Calu3 (cell line): ENCODE data around the gene DCC. TPM values are rescaled to one million over a fixed set of nuclear protein-coding genes. Genes with fewer than 3 reads are reported as not detected.

Experiments used
- BruUV-seq: library from RNA; stranded (reverse); fragments of 400-500 nt; replicated peaks from 2 replicates; lab custom pipeline; 2021; lab: Mats Ljungman, UMichigan
- CTCF ChIA-PET: fragments of 300-600 bp; sonication (Branson Sonifier 250); formaldehyde crosslinking; loops from one replicate; lab custom pipeline; 2022; ENCODE audit warnings: antibody characterized with exemption; lab: Charles Lee
- DNase-seq: peaks from one replicate; pipeline ENCODE4 v3.0.0; 2022
- H3K27ac Mint-ChIP-seq: one replicate; pipeline ENCODE4 v1.8.0; 2022; ENCODE audit warnings: mixed read lengths; ENCODE audit not compliant: unreplicated experiment
- H3K27me3 Mint-ChIP-seq: one replicate; pipeline ENCODE4 v1.8.0; 2022; ENCODE audit warnings: mixed read lengths; ENCODE audit not compliant: unreplicated experiment
- H3K36me3 Mint-ChIP-seq: one replicate; pipeline ENCODE4 v1.8.0; 2022; ENCODE audit warnings: mild to moderate bottlenecking, moderate library complexity, mixed read lengths; ENCODE audit not compliant: insufficient read depth, unreplicated experiment
- H3K4me1 Mint-ChIP-seq: one replicate; pipeline ENCODE4 v1.8.0; 2022; ENCODE audit warnings: mild to moderate bottlenecking, low read depth, mixed read lengths; ENCODE audit not compliant: unreplicated experiment
- H3K4me3 Mint-ChIP-seq: one replicate; pipeline ENCODE4 v1.8.0; 2022; ENCODE audit warnings: mild to moderate bottlenecking, low read depth, moderate library complexity, mixed read lengths; ENCODE audit not compliant: unreplicated experiment
- H3K9me3 Mint-ChIP-seq: one replicate; pipeline ENCODE4 v1.8.0; 2022; ENCODE audit warnings: low read depth, mixed read lengths; ENCODE audit not compliant: unreplicated experiment
- intact Hi-C: fragments of 100-400 bp; cut with micrococcal nuclease; formaldehyde crosslinking; loops from one replicate; pipeline ENCODE4 v1.10.0; 2022; ENCODE audit not compliant: unreplicated experiment
- total RNA-seq: library from RNA; stranded (reverse); gene quantifications from 2 replicates; pipeline ENCODE4 v1.2.3, GENCODE V29; 2022
- TF ChIP-seq, protein P1 (sequence below): fragments of 200-600 bp; IDR thresholded peaks from one replicate; pipeline ENCODE4 v1.8.0; 2022; ENCODE audit warnings: antibody characterized with exemption; ENCODE audit not compliant: unreplicated experiment

The DCC gene
- total RNA-seq, 1 experiment from 2014 or later: not detected

DNA sequence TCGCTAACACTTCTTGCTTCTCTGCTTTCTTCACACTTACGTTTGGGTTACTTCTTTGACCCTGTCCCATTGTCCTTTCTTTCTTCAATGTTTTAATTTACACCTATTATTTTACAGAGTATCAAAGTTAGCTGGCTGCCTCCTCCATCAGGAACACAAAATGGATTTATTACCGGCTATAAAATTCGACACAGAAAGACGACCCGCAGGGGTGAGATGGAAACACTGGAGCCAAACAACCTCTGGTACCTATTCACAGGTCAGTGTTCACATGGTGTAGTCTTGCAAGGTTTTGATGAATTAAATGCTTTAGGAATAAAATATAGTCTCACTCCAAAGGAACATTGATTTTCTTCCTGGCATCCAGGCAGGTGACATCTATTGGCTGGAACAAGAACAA is 965.5 kb downstream of the DCC start:
- TF ChIP-seq, protein P1, sequence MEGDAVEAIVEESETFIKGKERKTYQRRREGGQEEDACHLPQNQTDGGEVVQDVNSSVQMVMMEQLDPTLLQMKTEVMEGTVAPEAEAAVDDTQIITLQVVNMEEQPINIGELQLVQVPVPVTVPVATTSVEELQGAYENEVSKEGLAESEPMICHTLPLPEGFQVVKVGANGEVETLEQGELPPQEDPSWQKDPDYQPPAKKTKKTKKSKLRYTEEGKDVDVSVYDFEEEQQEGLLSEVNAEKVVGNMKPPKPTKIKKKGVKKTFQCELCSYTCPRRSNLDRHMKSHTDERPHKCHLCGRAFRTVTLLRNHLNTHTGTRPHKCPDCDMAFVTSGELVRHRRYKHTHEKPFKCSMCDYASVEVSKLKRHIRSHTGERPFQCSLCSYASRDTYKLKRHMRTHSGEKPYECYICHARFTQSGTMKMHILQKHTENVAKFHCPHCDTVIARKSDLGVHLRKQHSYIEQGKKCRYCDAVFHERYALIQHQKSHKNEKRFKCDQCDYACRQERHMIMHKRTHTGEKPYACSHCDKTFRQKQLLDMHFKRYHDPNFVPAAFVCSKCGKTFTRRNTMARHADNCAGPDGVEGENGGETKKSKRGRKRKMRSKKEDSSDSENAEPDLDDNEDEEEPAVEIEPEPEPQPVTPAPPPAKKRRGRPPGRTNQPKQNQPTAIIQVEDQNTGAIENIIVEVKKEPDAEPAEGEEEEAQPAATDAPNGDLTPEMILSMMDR: no peak
- H3K9me3 Mint-ChIP-seq: peaks cover 15% of the 10 kb centered on the region
- H3K36me3 Mint-ChIP-seq: no peaks in the 10 kb centered on the region
- H3K27me3 Mint-ChIP-seq: no peaks in the 10 kb centered on the region
- H3K27ac Mint-ChIP-seq: no peak overlapping the region
- no TSS peak for BruUV-seq
- intact Hi-C loops: no loop called here
- no peak for DNase-seq
- no peaks in the 10 kb centered on the region for H3K4me1 Mint-ChIP-seq
- CTCF ChIA-PET: no interaction called here
- H3K4me3 Mint-ChIP-seq: no peak overlapping the region

DNA sequence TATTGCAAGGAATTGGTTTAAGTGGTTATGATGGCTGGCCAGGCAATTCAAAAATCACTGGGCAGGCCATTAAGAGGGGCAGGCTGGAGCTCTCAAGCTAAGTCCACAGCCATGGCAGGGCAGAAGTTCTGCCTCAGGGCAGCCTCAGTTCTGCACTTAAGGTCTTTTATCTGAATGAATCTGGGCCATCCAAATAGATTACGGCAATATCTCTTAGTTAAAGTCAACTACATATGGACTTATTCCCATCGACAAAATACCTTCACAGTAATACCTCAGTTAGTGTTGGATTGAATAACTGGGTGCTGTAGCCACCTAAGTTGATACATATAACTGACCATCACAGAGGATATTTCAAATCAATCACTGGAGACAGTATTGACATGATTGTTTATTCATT is 979.6 kb downstream of the DCC start:
- no TSS peak for BruUV-seq
- Mint-ChIP-seq H3K4me3 (no peak overlapping the region), H3K27ac (no peak overlapping the region), H3K27me3 (no peaks in the 10 kb centered on the region), H3K9me3 (peaks cover 18% of the 10 kb centered on the region), H3K36me3 (no peaks in the 10 kb centered on the region), H3K4me1 (no peaks in the 10 kb centered on the region)
- intact Hi-C loops: no loop called here
- no peak for DNase-seq
- CTCF ChIA-PET: no interaction called here
- TF ChIP-seq, protein P1: no peak

DNA sequence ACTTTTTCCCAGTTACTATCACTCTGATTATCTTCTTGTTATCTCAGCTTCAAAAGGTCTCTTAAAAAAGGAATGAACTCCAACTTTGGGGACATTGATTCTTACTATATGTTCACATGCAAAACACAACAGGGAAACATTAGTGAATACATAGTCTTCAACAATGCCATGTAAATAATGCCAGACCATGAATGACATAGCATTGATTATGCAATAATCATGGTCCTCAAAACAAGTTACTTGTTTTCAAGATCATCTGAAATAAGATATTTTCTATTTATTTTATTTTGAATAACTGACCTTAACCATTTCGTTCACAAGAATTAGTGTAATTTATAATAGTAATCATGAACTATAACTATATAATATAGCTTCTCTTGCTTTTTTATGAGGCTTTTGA is 982.2 kb downstream of the DCC start:
- no TSS peak for BruUV-seq
- DNase-seq: no peak
- Mint-ChIP-seq H3K4me1 (no peaks in the 10 kb centered on the region), H3K27ac (no peak overlapping the region), H3K27me3 (no peaks in the 10 kb centered on the region), H3K9me3 (peaks cover 18% of the 10 kb centered on the region), H3K4me3 (no peak overlapping the region), H3K36me3 (no peaks in the 10 kb centered on the region)
- intact Hi-C loops: no loop called here
- TF ChIP-seq, protein P1: no peak
- CTCF ChIA-PET: no interaction called here

DNA sequence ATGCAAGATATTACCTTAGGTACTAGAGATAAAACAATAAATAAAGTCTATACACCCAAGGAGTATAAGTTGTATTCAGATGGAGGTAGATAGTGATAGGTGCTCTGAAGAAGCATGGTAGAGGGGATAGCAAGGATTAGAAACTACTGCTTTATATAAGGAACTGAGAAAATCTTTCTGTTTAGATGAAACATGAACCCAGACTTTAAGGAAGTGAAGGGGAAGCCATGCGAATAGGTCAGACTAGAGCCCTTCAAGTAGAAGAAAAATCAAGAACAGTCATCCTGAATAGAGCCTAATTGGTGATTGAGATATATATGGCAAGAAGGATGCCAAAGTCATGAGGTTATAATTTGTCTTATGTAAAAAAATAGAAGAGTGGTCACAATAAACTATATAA is 984.4 kb downstream of the DCC start:
- TF ChIP-seq, protein P1: no peak
- Mint-ChIP-seq H3K27ac (no peak overlapping the region), H3K36me3 (no peaks in the 10 kb centered on the region), H3K27me3 (no peaks in the 10 kb centered on the region), H3K9me3 (peaks cover 10% of the 10 kb centered on the region), H3K4me3 (no peak overlapping the region), H3K4me1 (no peaks in the 10 kb centered on the region)
- intact Hi-C loops: no loop called here
- CTCF ChIA-PET: no interaction called here
- no TSS peak for BruUV-seq
- DNase-seq: no peak
